K562 (cell line): Measurements from ENCODE around the gene RIIAD1. TPM values are rescaled to one million over a fixed set of nuclear protein-coding genes. Genes with fewer than 3 reads are reported as not detected.

ENCODE experiments used
- ATAC-seq: fragments of 200-7000 bp; cut with Tn5 transposase; 3 replicates; pipeline ENCODE4 v1.9.1; 2020; ENCODE audit warnings: moderate library complexity
- BruUV-seq: library from RNA; stranded (reverse); fragments of 400-500 nt; replicated peaks from 2 replicates; lab custom pipeline; 2021; lab: Mats Ljungman, UMichigan
- CTCF ChIA-PET: fragments of 300-600 bp; formaldehyde crosslinking; extraction: SDS; loops from one replicate; lab custom pipeline; 2021; ENCODE audit warnings: low intra/inter-chr PET ratio; lab: Yijun Ruan, JAX
- POLR2A ChIA-PET: fragments of 300-600, 350-650 bp; sonication (Branson Sonifier 250); formaldehyde crosslinking; extraction: SDS; loops from one replicate; lab custom pipeline; 2021; ENCODE audit warnings: antibody characterized with exemption, inconsistent platforms; lab: Yijun Ruan, JAX
- DNase-seq, 4 experiments: peaks; one replicate each; pipeline versions ENCODE4 v3.0.0 to v3.0.0-alpha.2; 2011 to 2018; ENCODE audit warnings: low spot score in 3 of 4, mixed read lengths in 3 of 4; ENCODE audit errors: extremely low read depth in 1 of 4
- FAIRE-seq: peaks from 2 replicates; lab custom pipeline; 2011; peaks lifted over from hg19 to GRCh38; lab: Jason Lieb, UNC
- H2AFZ ChIP-seq: 2 replicates; pipeline ENCODE4 v1.6.0; 2011; ENCODE audit warnings: low read depth, low read length, control low read depth, inconsistent platforms
- H3K27ac ChIP-seq: fragments of 200-600 bp; 3 replicates; pipeline ENCODE4 v1.8.0; 2011; ENCODE audit warnings: low read depth, mild to moderate bottlenecking, control low read depth, inconsistent platforms, low read length, moderate library complexity, mixed read lengths; ENCODE audit errors: extremely low read depth
- H3K27me3 ChIP-seq, 2 experiments: fragments of 300-600 bp in 1 of 2; 2 replicates in 1 of 2; 3 replicates in 1 of 2; pipeline versions ENCODE4 v1.6.0 to v1.8.0; 2011; ENCODE audit warnings: inconsistent platforms in 2 of 2, low read length in 2 of 2, mild to moderate bottlenecking in 1 of 2, mixed read lengths in 1 of 2, moderate library complexity in 1 of 2; ENCODE audit not compliant: control insufficient read depth in 2 of 2, insufficient read depth in 2 of 2
- H3K36me3 ChIP-seq: fragments of 300-600 bp; 3 replicates; pipeline ENCODE4 v1.8.0; 2011; ENCODE audit warnings: mild to moderate bottlenecking, low read length, inconsistent platforms; ENCODE audit not compliant: control insufficient read depth, insufficient read depth
- H3K4me1 ChIP-seq, 2 experiments: fragments of 200-600 bp in 1 of 2; replicated peaks in 1 of 2; 2 replicates in 1 of 2; 3 replicates in 1 of 2; pipeline versions ENCODE4 v1.5.1 to v1.8.0; 2011; ENCODE audit warnings: inconsistent platforms in 2 of 2, low read length in 2 of 2, mild to moderate bottlenecking in 1 of 2, mixed read lengths in 1 of 2, moderate library complexity in 1 of 2; ENCODE audit not compliant: control insufficient read depth in 2 of 2, insufficient read depth in 2 of 2
- H3K4me2 ChIP-seq: 2 replicates; pipeline ENCODE4 v1.6.1; 2011; ENCODE audit warnings: low read length, control low read depth, inconsistent platforms, mixed read lengths; ENCODE audit not compliant: insufficient read depth
- H3K4me3 ChIP-seq: fragments of 200-600 bp; sonication (generic), shearing (Covaris generic); 2 replicates; pipeline ENCODE4 v1.5.1; 2016; ENCODE audit warnings: control low read depth, inconsistent platforms
- H3K79me2 ChIP-seq: fragments of 200-600 bp; 3 replicates; pipeline ENCODE4 v1.8.0; 2011; ENCODE audit warnings: low read length, inconsistent platforms; ENCODE audit not compliant: control insufficient read depth, insufficient read depth
- H3K9ac ChIP-seq, 2 experiments: 2 replicates each; pipeline versions ENCODE4 v1.6.0 to v1.6.1; 2011; ENCODE audit warnings: low read depth in 2 of 2, low read length in 2 of 2, control low read depth in 1 of 2, inconsistent platforms in 1 of 2, mild to moderate bottlenecking in 1 of 2, mixed read lengths in 1 of 2; ENCODE audit not compliant: insufficient read depth in 1 of 2
- H3K9me1 ChIP-seq: one replicate; pipeline ENCODE4 v1.6.0; 2011; ENCODE audit warnings: inconsistent platforms, mild to moderate bottlenecking, low read length, moderate library complexity; ENCODE audit not compliant: control insufficient read depth, insufficient read depth
- H3K9me3 ChIP-seq: replicated peaks from 2 replicates; pipeline ENCODE4 v1.5.1; 2011; ENCODE audit warnings: low read depth, low read length, inconsistent platforms; ENCODE audit not compliant: control insufficient read depth, insufficient read depth
- H4K20me1 ChIP-seq: replicated peaks from 2 replicates; pipeline ENCODE4 v1.6.1; 2011; ENCODE audit warnings: low read length, inconsistent platforms, mixed read lengths; ENCODE audit not compliant: control insufficient read depth, insufficient read depth
- GTF2A2 ChIP-seq: IDR thresholded peaks from 2 replicates; pipeline ENCODE4 v1.6.1; 2016; ENCODE audit warnings: mild to moderate bottlenecking, missing genetic modification characterization, missing compliant biosample characterization
- PRDM10 ChIP-seq: fragments of 450-650 bp; IDR thresholded peaks from 2 replicates; pipeline ENCODE4 v1.6.1; 2018; ENCODE audit not compliant: partially characterized antibody
- ZFP1 ChIP-seq: fragments of 450-650 bp; formaldehyde crosslinking; IDR thresholded peaks from 2 replicates; pipeline ENCODE4 v1.4.0; 2020; ENCODE audit warnings: mild to moderate bottlenecking, mixed read lengths
- WGBS: fragments of 100-300 bp; shearing (Covaris generic); methylation state at CpG from one replicate; pipeline ENCODE4 v1.1.6; 2016; ENCODE audit warnings: low coverage, mixed read lengths; ENCODE audit not compliant: insufficient coverage; ENCODE audit errors: missing lambda C conversion rate; 5-methylcytosine and 5-hydroxymethylcytosine counted together
- in situ Hi-C: fragments of 300-500 bp; cut with MboI; formaldehyde crosslinking; loops from 4 replicates; pipeline ENCODE4 v1.15.0; 2018; ENCODE audit warnings: inconsistent platforms, mixed read lengths
- intact Hi-C: fragments of 100-400 bp; cut with micrococcal nuclease; formaldehyde crosslinking; loops from 2 replicates; pipeline ENCODE4 v1.14.2; 2022
- polyA plus RNA-seq, 8 experiments: library from polyadenylated mRNA; depleted of rRNA in 4 of 8; stranded (reverse) in 5 of 8; unstranded in 3 of 8; fragments of >200 nt; fragmentation: Nextera tagmentation in 2 of 8; fragmentation: Illumina TruSeq in 1 of 8; extraction: Ambion mirVana in 2 of 8; extraction: Trizol in 1 of 8; gene quantifications; 2 replicates each; pipeline versions ENCODE4 v1.2.1 to v1.2.3, GENCODE V29; 2011 to 2014; ENCODE audit warnings: inconsistent platforms in 1 of 8, missing spikeins in 1 of 8
- total RNA-seq, 7 experiments: library from RNA; depleted of rRNA in 6 of 7; stranded (reverse); fragments of >200 nt in 6 of 7; fragmentation: Illumina TruSeq in 2 of 7; extraction: Trizol in 2 of 7; gene quantifications; 2 replicates each; pipeline versions ENCODE4 v1.2.1 to v1.2.3, GENCODE V29; 2011 to 2021; ENCODE audit warnings: low replicate concordance in 1 of 7

RIIAD1 gene
- total and polyA plus RNA-seq, 9 of the 15 experiments (the other 6 are each of a cell fraction or from before 2014, with no cell fraction given) = not detected

GRCh38 chr1:151728151-151729054 is 7.1 kb downstream of the RIIAD1 start:
- in situ Hi-C loops = no loop called here
- H3K36me3 ChIP-seq = no peaks in the 10 kb centered on the region
- no peak for ATAC-seq
- TF ChIP-seq ZFP1 (CRISPR knock-in tag) = no peak
- no peaks in the 10 kb centered on the region for H3K4me1 ChIP-seq
- H3K9ac ChIP-seq = no peak overlapping the region
- no peak overlapping the region for H2AFZ ChIP-seq
- H3K27ac ChIP-seq = no peak overlapping the region
- ChIA-PET CTCF (no interaction called here), POLR2A (interaction anchor here (0.7 to 2.6 kb wide), 2 partner anchors 11 to 13 kb away, joined by 3 to 7 read pairs; no protein-coding TSS in a partner anchor)
- 3% methylated on average over 19 of the region's 19 CpGs for WGBS
- BruUV-seq = no TSS peak
- no peaks in the 10 kb centered on the region for H3K79me2 ChIP-seq
- H3K27me3 ChIP-seq = peaks cover 68 to 78% of the 10 kb centered on the region in 2 experiments
- intact Hi-C loops = no loop called here
- DNase-seq = no peak
- no peak overlapping the region for H3K4me2 ChIP-seq
- 0 out of 2 replicates have a peak, but pooled peaks cover 2% of the 10 kb centered on the region for H3K9me3 ChIP-seq
- no peaks in the 10 kb centered on the region for H4K20me1 ChIP-seq
- no peak overlapping the region for H3K4me3 ChIP-seq
- no peaks in the 10 kb centered on the region for H3K9me1 ChIP-seq
- FAIRE-seq = no peak

DNA sequence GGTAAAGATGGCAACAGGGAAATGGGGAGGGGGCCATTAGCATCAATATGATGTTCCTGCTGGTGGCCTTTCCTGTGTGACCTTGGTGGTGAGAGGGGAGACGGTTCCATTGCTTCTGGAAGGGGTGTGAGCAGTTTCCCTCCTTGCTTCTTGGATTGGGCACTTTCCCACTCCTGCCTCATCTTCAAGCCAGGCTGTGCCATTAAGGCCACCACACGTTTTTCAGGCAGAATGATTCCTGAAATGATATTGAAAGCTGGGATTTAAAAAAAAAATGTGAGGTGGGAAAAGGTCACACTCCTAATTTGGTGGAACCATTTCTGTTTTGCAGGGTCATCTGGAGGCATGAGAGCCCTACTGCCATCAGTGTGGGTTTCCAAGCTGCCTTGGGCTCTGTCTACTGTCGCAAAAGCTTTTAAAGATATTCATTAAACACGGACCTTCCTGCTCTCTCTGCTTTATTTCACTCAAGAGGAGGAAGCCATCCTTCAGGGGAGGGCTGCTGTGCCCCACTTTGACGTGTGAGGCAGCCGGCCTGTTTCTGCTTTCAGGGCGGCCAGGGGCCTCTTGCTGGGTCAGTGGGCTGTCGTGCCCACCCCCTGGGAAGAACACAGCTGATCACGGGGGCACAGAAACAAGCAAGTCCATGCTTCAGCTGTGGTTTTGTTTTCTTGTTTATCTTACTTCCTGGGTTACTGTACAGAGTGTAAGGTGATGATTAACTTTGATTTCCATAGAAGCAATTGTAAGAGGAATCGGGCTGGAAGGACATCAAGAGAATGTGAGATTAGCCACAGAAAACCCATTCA is 8.0 kb downstream of the RIIAD1 start:
- CTCF ChIA-PET = no interaction called here
- Histone ChIP-seq H2AFZ (no peak overlapping the region), H3K79me2 (no peaks in the 10 kb centered on the region), H3K9me3 (0 out of 2 replicates have a peak, but pooled peaks cover 2% of the 10 kb centered on the region), H3K9ac (no peak overlapping the region), H3K27me3 (peaks cover 63 to 75% of the 10 kb centered on the region in 2 experiments), H3K9me1 (no peaks in the 10 kb centered on the region), H4K20me1 (no peaks in the 10 kb centered on the region), H3K4me3 (no peak overlapping the region), H3K4me1 (no peaks in the 10 kb centered on the region), H3K4me2 (no peak overlapping the region), H3K36me3 (no peaks in the 10 kb centered on the region), H3K27ac (no peak overlapping the region)
- WGBS = 1% methylated on average over 10 of the region's 10 CpGs
- no TSS peak for BruUV-seq
- intact Hi-C loops = no loop called here
- POLR2A ChIA-PET = interaction anchor here (0.7 to 2.6 kb wide), 2 partner anchors 10 to 14 kb away, joined by 3 to 7 read pairs; no protein-coding TSS in a partner anchor
- in situ Hi-C loops = no loop called here
- no peak for DNase-seq
- TF ChIP-seq GTF2A2 (tag) (no peak), PRDM10 (peak; percentile 73)
- ATAC-seq = no peak
- FAIRE-seq = no peak
